ENCODE data around the gene PAPPA2.

DNA sequence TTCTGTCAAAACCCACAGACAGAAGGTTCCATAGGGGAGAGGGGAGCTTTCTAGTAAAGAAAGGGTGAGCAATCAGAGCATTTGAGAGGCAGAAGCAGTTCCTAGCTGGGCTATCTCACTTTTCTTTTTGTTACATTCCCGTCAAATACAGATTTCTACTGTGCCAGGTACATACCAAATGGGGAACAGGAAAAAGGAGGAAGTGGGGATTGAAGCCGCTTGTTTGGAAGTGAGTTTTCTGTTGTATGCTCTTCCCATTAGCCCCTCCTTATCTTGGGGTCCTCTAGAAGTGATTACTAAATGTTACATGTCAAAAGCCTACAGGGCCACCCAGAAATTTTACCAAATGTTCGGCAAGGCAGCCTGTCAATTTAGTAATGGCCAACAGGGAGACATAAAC lies 116.1 kb downstream of the PAPPA2 start:
- TF ChIP-seq, protein P1, sequence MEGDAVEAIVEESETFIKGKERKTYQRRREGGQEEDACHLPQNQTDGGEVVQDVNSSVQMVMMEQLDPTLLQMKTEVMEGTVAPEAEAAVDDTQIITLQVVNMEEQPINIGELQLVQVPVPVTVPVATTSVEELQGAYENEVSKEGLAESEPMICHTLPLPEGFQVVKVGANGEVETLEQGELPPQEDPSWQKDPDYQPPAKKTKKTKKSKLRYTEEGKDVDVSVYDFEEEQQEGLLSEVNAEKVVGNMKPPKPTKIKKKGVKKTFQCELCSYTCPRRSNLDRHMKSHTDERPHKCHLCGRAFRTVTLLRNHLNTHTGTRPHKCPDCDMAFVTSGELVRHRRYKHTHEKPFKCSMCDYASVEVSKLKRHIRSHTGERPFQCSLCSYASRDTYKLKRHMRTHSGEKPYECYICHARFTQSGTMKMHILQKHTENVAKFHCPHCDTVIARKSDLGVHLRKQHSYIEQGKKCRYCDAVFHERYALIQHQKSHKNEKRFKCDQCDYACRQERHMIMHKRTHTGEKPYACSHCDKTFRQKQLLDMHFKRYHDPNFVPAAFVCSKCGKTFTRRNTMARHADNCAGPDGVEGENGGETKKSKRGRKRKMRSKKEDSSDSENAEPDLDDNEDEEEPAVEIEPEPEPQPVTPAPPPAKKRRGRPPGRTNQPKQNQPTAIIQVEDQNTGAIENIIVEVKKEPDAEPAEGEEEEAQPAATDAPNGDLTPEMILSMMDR (IDR thresholded peaks at IDR 0.05) = no peak
- no peak for TF ChIP-seq POLR2A (IDR thresholded peaks at IDR 0.05)

Data from breast epithelium (tissue), 3 donors.